B cell (primary cell): Measurements from ENCODE around the gene EHBP1L1. TPM values are rescaled to one million over a fixed set of nuclear protein-coding genes. Genes with fewer than 3 reads are reported as not detected.

ENCODE experiments used
- ATAC-seq: fragments of 200-7000 bp; cut with Tn5 transposase; one replicate; pipeline ENCODE4 v1.10.0; 2021; ENCODE audit warnings: low read depth, mild to moderate bottlenecking, moderate number of reproducible peaks, moderate library complexity
- CTCF ChIA-PET: fragments of 350-600 bp; sonication (Branson Sonifier 250); formaldehyde crosslinking; loops from one replicate; lab custom pipeline; 2021; ENCODE audit warnings: antibody characterized with exemption, inconsistent platforms; lab: Charles Lee
- POLR2A ChIA-PET: fragments of 350-600 bp; sonication (Branson Sonifier 250); formaldehyde crosslinking; loops from one replicate; lab custom pipeline; 2021; ENCODE audit warnings: antibody characterized with exemption; lab: Charles Lee
- DNase-seq: peaks from one replicate; pipeline ENCODE4 v3.0.0; 2013
- H2AFZ ChIP-seq: 2 replicates; pipeline ENCODE4 v1.6.1; 2012; ENCODE audit warnings: mild to moderate bottlenecking, low read depth, low read length; ENCODE audit not compliant: insufficient read depth, poor library complexity, severe bottlenecking
- H3K27ac ChIP-seq, 2 donors: 1 replicate in 1 of 2; 2 replicates in 1 of 2; pipeline ENCODE4 v1.5.1; 2012 to 2013; ENCODE audit warnings: low read length in 2 of 2, mild to moderate bottlenecking in 2 of 2, moderate library complexity in 1 of 2
- H3K27me3 ChIP-seq, 4 experiments: fragments of 200-600 bp in 1 of 4; sonication (generic) in 1 of 4; replicated peaks in 1 of 4; 1 replicate in 2 of 4; 2 replicates in 2 of 4; pipeline versions ENCODE4 v1.6.1 to v1.7.0; 2013 to 2016; ENCODE audit warnings: low read length in 3 of 4, mild to moderate bottlenecking in 2 of 4, mixed read lengths in 1 of 4, moderate library complexity in 1 of 4; ENCODE audit not compliant: insufficient read depth in 4 of 4, control insufficient read depth in 3 of 4; ENCODE audit errors: control extremely low read depth in 1 of 4
- H3K36me3 ChIP-seq, 2 experiments: replicated peaks in 1 of 2; 1 replicate in 1 of 2; 2 replicates in 1 of 2; pipeline versions ENCODE4 v1.6.1 to v1.7.1; 2013; ENCODE audit warnings: low read length in 1 of 2; ENCODE audit not compliant: insufficient read depth in 2 of 2, control insufficient read depth in 1 of 2; ENCODE audit errors: control extremely low read depth in 1 of 2, extremely low read depth in 1 of 2
- H3K4me1 ChIP-seq, 2 donors: fragments of 200-600 bp in 1 of 2; sonication (generic) in 1 of 2; 1 replicate in 1 of 2; 2 replicates in 1 of 2; pipeline versions ENCODE4 v1.5.1 to v1.6.1; 2013 to 2017; ENCODE audit warnings: low read length in 2 of 2; ENCODE audit not compliant: control insufficient read depth in 2 of 2, insufficient read depth in 2 of 2
- H3K4me2 ChIP-seq: replicated peaks from 2 replicates; pipeline ENCODE3; 2012; ENCODE audit warnings: mild to moderate bottlenecking, low read depth, low read length; ENCODE audit not compliant: poor library complexity, severe bottlenecking
- H3K4me3 ChIP-seq, 5 experiments: fragments of 200-600 bp in 1 of 5; sonication (generic) in 1 of 5; 1 replicate in 3 of 5; 2 replicates in 2 of 5; pipeline versions ENCODE4 v1.5.1 to v1.7.0; 2011 to 2016; ENCODE audit warnings: low read length in 4 of 5, mild to moderate bottlenecking in 4 of 5, low read depth in 2 of 5, control low read depth in 1 of 5, moderate library complexity in 1 of 5; ENCODE audit not compliant: insufficient read depth in 1 of 5; ENCODE audit errors: control extremely low read depth in 1 of 5, extremely low read depth in 1 of 5
- H3K79me2 ChIP-seq: fragments of 200-600 bp; sonication (generic); one replicate; pipeline ENCODE4 v1.6.0; 2016; ENCODE audit warnings: low read length; ENCODE audit not compliant: control insufficient read depth, insufficient read depth
- H3K9ac ChIP-seq: fragments of 200-600 bp; sonication (generic); 2 replicates; pipeline ENCODE4 v1.6.1; 2017; ENCODE audit warnings: mild to moderate bottlenecking, low read length, moderate library complexity
- H3K9me3 ChIP-seq, 3 donors: one replicate each; pipeline versions ENCODE4 v1.6.1 to v1.7.1; 2013; ENCODE audit warnings: low read length in 2 of 3; ENCODE audit not compliant: control insufficient read depth in 2 of 3, insufficient read depth in 1 of 3; ENCODE audit errors: control extremely low read depth in 1 of 3
- H4K20me1 ChIP-seq: 2 replicates; pipeline ENCODE4 v1.6.0; 2012; ENCODE audit warnings: mild to moderate bottlenecking, low read length; ENCODE audit not compliant: insufficient read depth, control insufficient read depth, poor library complexity, severe bottlenecking
- H3K27ac Mint-ChIP-seq: one replicate; pipeline ENCODE4 v1.8.0; 2021; ENCODE audit warnings: mixed read lengths
- H3K27me3 Mint-ChIP-seq: one replicate; pipeline ENCODE4 v1.8.0; 2021; ENCODE audit warnings: mixed read lengths
- H3K4me1 Mint-ChIP-seq: one replicate; pipeline ENCODE4 v1.8.0; 2021; ENCODE audit warnings: mixed read lengths
- H3K4me3 Mint-ChIP-seq: one replicate; pipeline ENCODE4 v1.8.0; 2021; ENCODE audit warnings: mixed read lengths
- H3K9me3 Mint-ChIP-seq: one replicate; pipeline ENCODE4 v1.8.0; 2022; ENCODE audit warnings: mixed read lengths; ENCODE audit not compliant: insufficient read depth
- CTCF ChIP-seq: fragments of 200-600 bp; IDR thresholded peaks from one replicate; pipeline ENCODE4 v1.8.0; 2022; ENCODE audit warnings: antibody characterized with exemption, mild to moderate bottlenecking
- EZH2 ChIP-seq: IDR thresholded peaks from 2 replicates; pipeline ENCODE4 v1.6.1; 2012; ENCODE audit warnings: borderline replicate concordance, low read depth, mild to moderate bottlenecking, moderate library complexity, low read length; ENCODE audit not compliant: insufficient read depth, poor library complexity, severe bottlenecking
- WGBS: methylation state at CpG from one replicate; pipeline ENCODE4 v1.1.5; 2013; ENCODE audit warnings: missing lambda C conversion rate; ENCODE audit not compliant: insufficient coverage; 5-methylcytosine and 5-hydroxymethylcytosine counted together
- intact Hi-C: fragments of 100-400 bp; cut with micrococcal nuclease; formaldehyde crosslinking; loops from one replicate; pipeline ENCODE4 v1.10.0; 2022
- polyA plus RNA-seq: library from polyadenylated mRNA; depleted of rRNA; stranded (reverse); fragments of >200 nt; gene quantifications from 2 replicates; pipeline ENCODE4 v1.2.3, GENCODE V29; 2012
- total RNA-seq, 2 donors: library from RNA; stranded (reverse); fragments of 120-200 nt in 1 of 2; gene quantifications; 1 replicate in 1 of 2; 2 replicates in 1 of 2; pipeline versions ENCODE4 v1.2.3 to v1.2.4, GENCODE V29; 2013 to 2022

The EHBP1L1 gene
- total and polyA plus RNA-seq, 2 donors (not counting 1 experiment from before 2014, with no cell fraction given) = 202 to 279 TPM

- Histone ChIP-seq H3K4me1 (peaks cover 39 to 64% of the 10 kb centered on the region in 2 donors), H3K4me3 (no peak overlapping the region), H4K20me1 (no peaks in the 10 kb centered on the region), H3K27ac (no peak overlapping the region), H3K79me2 (peaks cover 5% of the 10 kb centered on the region), H3K27me3 (no peaks in the 10 kb centered on the region), H3K9me3 (no peaks in the 10 kb centered on the region), H3K4me2 (peak overlapping the region; percentile 61), H2AFZ (no peak overlapping the region), H3K9ac (no peak overlapping the region), H3K36me3 (no peaks in the 10 kb centered on the region)
- ChIA-PET CTCF (interaction anchor here (0.7 to 4.1 kb wide), 27 partner anchors 9 to 286 kb away, joined by 3 to 108 read pairs (median 5); partner anchors contain the start of genes EHBP1L1, FAM89B, MALAT1 and RELA), POLR2A (interaction anchor here (0.6 to 1.9 kb wide), 7 partner anchors 12 to 91 kb away, joined by 3 to 13 read pairs (median 4); partner anchors contain the start of gene SCYL1)
- H3K4me1 Mint-ChIP-seq = peaks cover 67% of the 10 kb centered on the region
- H3K27ac Mint-ChIP-seq = peak overlapping the region; percentile 89
- WGBS = 80% methylated on average over 8 of the region's 9 CpGs
- DNase-seq = no peak
- H3K4me3 Mint-ChIP-seq = peak overlapping the region; percentile 61
- TF ChIP-seq EZH2 (no peak), CTCF (peak; percentile 42)
- no peak for ATAC-seq
- intact Hi-C loops = loop anchor here (1.0 kb wide), 2 partner anchors 12 to 36 kb away; no protein-coding TSS in a partner anchor
- H3K9me3 Mint-ChIP-seq = no peaks in the 10 kb centered on the region
- H3K27me3 Mint-ChIP-seq = no peaks in the 10 kb centered on the region
These were observed 23.4 kb upstream of the EHBP1L1 start for GRCh38 chr11:65552388-65552951.
